NCI-H1092 treated with DMSO at 0.1 percent for 48 hours (cell line): ENCODE measurements around the gene MAPK14.

Source experiments
- DNase-seq: peaks from one replicate; lab custom pipeline; 2025; lab: John Stamatoyannopoulos, UW

MAPK14 gene

GRCh38 chr6:36136034-36136433 lies 108.4 kb downstream of the MAPK14 start:
- no peak for DNase-seq

GRCh38 chr6:36136551-36136950 lies 108.9 kb downstream of the MAPK14 start:
- DNase-seq: no peak

GRCh38 chr6:36138667-36139066 lies 111.1 kb downstream of the MAPK14 start:
- no peak for DNase-seq

GRCh38 chr6:36139431-36139830 lies 111.8 kb downstream of the MAPK14 start:
- peak; percentile 5 for DNase-seq

GRCh38 chr6:36139991-36140710 lies 112.5 kb downstream of the MAPK14 start:
- no peak for DNase-seq

GRCh38 chr6:36141091-36141490 lies 113.5 kb downstream of the MAPK14 start:
- no peak for DNase-seq

GRCh38 chr6:36141961-36142360 lies 114.4 kb downstream of the MAPK14 start:
- no peak for DNase-seq

- DNase-seq: no peak
These were observed 115.6 kb downstream of the MAPK14 start for GRCh38 chr6:36142971-36143838.

- DNase-seq: no peak
These were observed 117.9 kb downstream of the MAPK14 start for GRCh38 chr6:36145495-36145894.

- DNase-seq: no peak
These were observed 119.7 kb downstream of the MAPK14 start for GRCh38 chr6:36147294-36147693.

- no peak for DNase-seq
These were observed 121.9 kb downstream of the MAPK14 start for GRCh38 chr6:36149476-36149875.

GRCh38 chr6:36150283-36150682 lies 122.7 kb downstream of the MAPK14 start:
- DNase-seq: no peak

- no peak for DNase-seq
These were observed 126.7 kb downstream of the MAPK14 start for GRCh38 chr6:36154286-36154685.

GRCh38 chr6:36155662-36156061 lies 128.1 kb downstream of the MAPK14 start:
- DNase-seq: no peak

- no peak for DNase-seq
These were observed 132.6 kb downstream of the MAPK14 start for GRCh38 chr6:36160147-36160760.
